Measurements from ENCODE around the gene OOSP3. TPM values are rescaled to one million over a fixed set of nuclear protein-coding genes. Genes with fewer than 3 reads are reported as not detected.

The OOSP3 gene
- total RNA-seq, 1 experiment from 2014 or later, result not detected

- Mint-ChIP-seq H3K9me3 (no peaks in the 10 kb centered on the region), H3K4me1 (no peaks in the 10 kb centered on the region), H3K27ac (no peak overlapping the region), H3K36me3 (no peaks in the 10 kb centered on the region), H3K27me3 (ENCODE audit: low read depth) (no peaks in the 10 kb centered on the region; the same call in 1 of the 2 replicates), H3K4me3 (no peak overlapping the region)
- DNase-seq (ENCODE audit: low spot score), result no peak
- CTCF ChIA-PET, result no interaction called here
- ATAC-seq, result no peak
- TF ChIP-seq E2F4 (CRISPR knock-in tag; IDR thresholded peaks at IDR 0.05; ENCODE audit: borderline replicate concordance, low read depth), result no peak
- TF ChIP-seq RELA (CRISPR knock-in tag; IDR thresholded peaks at IDR 0.05; ENCODE audit: borderline replicate concordance), result no peak
- no peak for TF ChIP-seq SOX15 (CRISPR knock-in tag; IDR thresholded peaks at IDR 0.05)
- no peak for TF ChIP-seq SMAD4 (CRISPR knock-in tag; IDR thresholded peaks at IDR 0.05)
- no peak for TF ChIP-seq FOXP4 (CRISPR knock-in tag; IDR thresholded peaks at IDR 0.05)
- TF ChIP-seq ZNF425 (CRISPR knock-in tag; conservative IDR thresholded peaks at IDR 0.05), result no peak
- TF ChIP-seq ZSCAN18 (CRISPR knock-in tag; IDR thresholded peaks at IDR 0.05), result no peak
- POLR2A ChIA-PET, result no interaction called here
These were observed 45.0 kb upstream of the OOSP3 start for GRCh38 chr11:59833602-59834001.

GRCh38 chr11:59839615-59840014, 39.0 kb upstream of the OOSP3 start:
- DNase-seq (ENCODE audit: low spot score) (no peak), ATAC-seq (no peak)
- Mint-ChIP-seq H3K27ac (no peak overlapping the region), H3K27me3 (ENCODE audit: low read depth) (no peaks in the 10 kb centered on the region; the same call in 1 of the 2 replicates), H3K4me3 (no peak overlapping the region), H3K9me3 (no peaks in the 10 kb centered on the region), H3K4me1 (no peaks in the 10 kb centered on the region), H3K36me3 (no peaks in the 10 kb centered on the region)
- ChIA-PET CTCF (no interaction called here), POLR2A (no interaction called here)
- TF ChIP-seq PRDM15 (CRISPR knock-in tag; IDR thresholded peaks at IDR 0.05) (no peak), ZNF138 (CRISPR knock-in tag; conservative IDR thresholded peaks at IDR 0.05) (no peak), TCF7 (CRISPR knock-in tag; IDR thresholded peaks at IDR 0.05; ENCODE audit: low read depth) (no peak), KAT7 (CRISPR knock-in tag; IDR thresholded peaks at IDR 0.05; ENCODE audit: borderline replicate concordance) (no peak), FOXP4 (CRISPR knock-in tag; IDR thresholded peaks at IDR 0.05) (no peak), EMX1 (CRISPR knock-in tag; IDR thresholded peaks at IDR 0.05) (no peak), CREM (CRISPR knock-in tag; IDR thresholded peaks at IDR 0.05) (no peak), USF2 (CRISPR knock-in tag; IDR thresholded peaks at IDR 0.05) (no peak), AR (CRISPR knock-in tag; IDR thresholded peaks at IDR 0.05) (no peak), CBFB (CRISPR knock-in tag; IDR thresholded peaks at IDR 0.05; ENCODE audit: low read depth) (no peak), GABPB1 (CRISPR knock-in tag; IDR thresholded peaks at IDR 0.05) (no peak), NR1H2 (CRISPR knock-in tag; IDR thresholded peaks at IDR 0.05) (no peak)
